DND-41 (cell line): ENCODE results near the gene NFATC2.

Experiments used
- EZH2 ChIP-seq: IDR thresholded peaks from 3 replicates; pipeline ENCODE4 v1.6.1; 2012; ENCODE audit warnings: borderline replicate concordance, low read depth, mild to moderate bottlenecking, moderate library complexity, low read length, inconsistent platforms; ENCODE audit not compliant: severe bottlenecking
- TF ChIP-seq, protein P1 (sequence below): IDR thresholded peaks from 2 replicates; pipeline ENCODE4 v1.5.1; 2012; ENCODE audit warnings: borderline replicate concordance, low read length, moderate library complexity, mild to moderate bottlenecking; ENCODE audit not compliant: poor library complexity, severe bottlenecking; ENCODE audit errors: extremely low read depth

DNA sequence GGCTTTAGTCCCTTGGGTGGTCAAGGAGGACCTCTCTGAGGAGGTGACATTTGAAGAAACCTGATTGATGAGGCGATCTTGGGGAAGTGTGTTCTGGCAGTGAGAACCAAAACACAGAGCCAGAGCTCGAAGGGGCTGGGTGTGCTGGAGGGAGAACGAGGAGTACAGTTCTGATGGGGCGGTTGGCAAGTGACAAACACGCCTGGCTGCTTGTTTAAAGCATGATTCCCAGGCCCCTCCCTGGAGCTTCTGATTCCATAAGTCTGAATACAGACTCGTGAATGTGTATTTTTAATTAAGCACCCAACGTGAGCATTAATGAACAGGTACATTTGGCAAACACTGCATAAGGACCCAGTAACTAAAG is 886 bp upstream of the NFATC2 start:
- TF ChIP-seq, protein P1, sequence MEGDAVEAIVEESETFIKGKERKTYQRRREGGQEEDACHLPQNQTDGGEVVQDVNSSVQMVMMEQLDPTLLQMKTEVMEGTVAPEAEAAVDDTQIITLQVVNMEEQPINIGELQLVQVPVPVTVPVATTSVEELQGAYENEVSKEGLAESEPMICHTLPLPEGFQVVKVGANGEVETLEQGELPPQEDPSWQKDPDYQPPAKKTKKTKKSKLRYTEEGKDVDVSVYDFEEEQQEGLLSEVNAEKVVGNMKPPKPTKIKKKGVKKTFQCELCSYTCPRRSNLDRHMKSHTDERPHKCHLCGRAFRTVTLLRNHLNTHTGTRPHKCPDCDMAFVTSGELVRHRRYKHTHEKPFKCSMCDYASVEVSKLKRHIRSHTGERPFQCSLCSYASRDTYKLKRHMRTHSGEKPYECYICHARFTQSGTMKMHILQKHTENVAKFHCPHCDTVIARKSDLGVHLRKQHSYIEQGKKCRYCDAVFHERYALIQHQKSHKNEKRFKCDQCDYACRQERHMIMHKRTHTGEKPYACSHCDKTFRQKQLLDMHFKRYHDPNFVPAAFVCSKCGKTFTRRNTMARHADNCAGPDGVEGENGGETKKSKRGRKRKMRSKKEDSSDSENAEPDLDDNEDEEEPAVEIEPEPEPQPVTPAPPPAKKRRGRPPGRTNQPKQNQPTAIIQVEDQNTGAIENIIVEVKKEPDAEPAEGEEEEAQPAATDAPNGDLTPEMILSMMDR = no peak
- no peak for TF ChIP-seq EZH2
